ENCODE measurements around the gene CSNK1D.
A peak's percentile ranks its signal among the peaks of the same experiment; 100 is the strongest.

CSNK1D gene

GRCh38 chr17:82238472-82239201 is 34.9 kb downstream of the CSNK1D start:
- DNase-seq: peak; percentile 80

- no peak for DNase-seq
Observed at GRCh38 chr17:82237746-82238471, 35.6 kb downstream of the CSNK1D start.

- no peak for DNase-seq
Observed at GRCh38 chr17:82237083-82237745, 36.3 kb downstream of the CSNK1D start.

- peak; percentile 71 for DNase-seq
Observed at GRCh38 chr17:82236142-82236971, 37.1 kb downstream of the CSNK1D start.

GRCh38 chr17:82235775-82236141 is 37.7 kb downstream of the CSNK1D start:
- DNase-seq: no peak

GRCh38 chr17:82235056-82235774 is 38.3 kb downstream of the CSNK1D start:
- no peak for DNase-seq

- no peak for DNase-seq
Observed at GRCh38 chr17:82234211-82235055, 39.1 kb downstream of the CSNK1D start.

- no peak for DNase-seq
Observed at GRCh38 chr17:82232876-82233785, 40.4 kb downstream of the CSNK1D start.

GRCh38 chr17:82232322-82232820 is 41.1 kb downstream of the CSNK1D start:
- DNase-seq: no peak

- peak; percentile 70 for DNase-seq
Observed at GRCh38 chr17:82231562-82232321, 41.8 kb downstream of the CSNK1D start.

- no peak for DNase-seq
Observed at GRCh38 chr17:82231312-82231561, 42.3 kb downstream of the CSNK1D start.

GRCh38 chr17:82230609-82231311 is 42.7 kb downstream of the CSNK1D start:
- DNase-seq: peak; percentile 74

- DNase-seq: no peak
Observed at GRCh38 chr17:82229698-82230608, 43.5 kb downstream of the CSNK1D start.

- peak; percentile 83 for DNase-seq
Observed at GRCh38 chr17:82228842-82229697, 44.4 kb downstream of the CSNK1D start, which contains the start of gene SLC16A3. Gene SLC16A3 (plus strand): TSS chr17:82229042. CDS start chr17:82236009, 6,967 bp downstream.

GRCh38 chr17:82228278-82228841 is 45.1 kb downstream of the CSNK1D start:
- DNase-seq: peak; percentile 76

- DNase-seq: no peak
Observed at GRCh38 chr17:82227629-82228277, 45.7 kb downstream of the CSNK1D start.
